B cell (primary cell): ENCODE measurements around the gene ARHGEF10L. TPM values are rescaled to one million over a fixed set of nuclear protein-coding genes. Genes with fewer than 3 reads are reported as not detected.

Source experiments
- ATAC-seq: fragments of 200-7000 bp; cut with Tn5 transposase; one replicate; pipeline ENCODE4 v1.10.0; 2021; ENCODE audit warnings: low read depth, mild to moderate bottlenecking, moderate number of reproducible peaks, moderate library complexity
- CTCF ChIA-PET: fragments of 350-600 bp; sonication (Branson Sonifier 250); formaldehyde crosslinking; loops from one replicate; lab custom pipeline; 2021; ENCODE audit warnings: antibody characterized with exemption, inconsistent platforms; lab: Charles Lee
- POLR2A ChIA-PET: fragments of 350-600 bp; sonication (Branson Sonifier 250); formaldehyde crosslinking; loops from one replicate; lab custom pipeline; 2021; ENCODE audit warnings: antibody characterized with exemption; lab: Charles Lee
- DNase-seq: peaks from one replicate; pipeline ENCODE4 v3.0.0; 2013
- H2AFZ ChIP-seq: 2 replicates; pipeline ENCODE4 v1.6.1; 2012; ENCODE audit warnings: mild to moderate bottlenecking, low read depth, low read length; ENCODE audit not compliant: insufficient read depth, poor library complexity, severe bottlenecking
- H3K27ac ChIP-seq, 2 donors: 1 replicate in 1 of 2; 2 replicates in 1 of 2; pipeline ENCODE4 v1.5.1; 2012 to 2013; ENCODE audit warnings: low read length in 2 of 2, mild to moderate bottlenecking in 2 of 2, moderate library complexity in 1 of 2
- H3K27me3 ChIP-seq, 4 experiments: fragments of 200-600 bp in 1 of 4; sonication (generic) in 1 of 4; replicated peaks in 1 of 4; 1 replicate in 2 of 4; 2 replicates in 2 of 4; pipeline versions ENCODE4 v1.6.1 to v1.7.0; 2013 to 2016; ENCODE audit warnings: low read length in 3 of 4, mild to moderate bottlenecking in 2 of 4, mixed read lengths in 1 of 4, moderate library complexity in 1 of 4; ENCODE audit not compliant: insufficient read depth in 4 of 4, control insufficient read depth in 3 of 4; ENCODE audit errors: control extremely low read depth in 1 of 4
- H3K36me3 ChIP-seq, 2 experiments: replicated peaks in 1 of 2; 1 replicate in 1 of 2; 2 replicates in 1 of 2; pipeline versions ENCODE4 v1.6.1 to v1.7.1; 2013; ENCODE audit warnings: low read length in 1 of 2; ENCODE audit not compliant: insufficient read depth in 2 of 2, control insufficient read depth in 1 of 2; ENCODE audit errors: control extremely low read depth in 1 of 2, extremely low read depth in 1 of 2
- H3K4me1 ChIP-seq, 2 donors: fragments of 200-600 bp in 1 of 2; sonication (generic) in 1 of 2; 1 replicate in 1 of 2; 2 replicates in 1 of 2; pipeline versions ENCODE4 v1.5.1 to v1.6.1; 2013 to 2017; ENCODE audit warnings: low read length in 2 of 2; ENCODE audit not compliant: control insufficient read depth in 2 of 2, insufficient read depth in 2 of 2
- H3K4me2 ChIP-seq: replicated peaks from 2 replicates; pipeline ENCODE3; 2012; ENCODE audit warnings: mild to moderate bottlenecking, low read depth, low read length; ENCODE audit not compliant: poor library complexity, severe bottlenecking
- H3K4me3 ChIP-seq, 5 experiments: fragments of 200-600 bp in 1 of 5; sonication (generic) in 1 of 5; 1 replicate in 3 of 5; 2 replicates in 2 of 5; pipeline versions ENCODE4 v1.5.1 to v1.7.0; 2011 to 2016; ENCODE audit warnings: low read length in 4 of 5, mild to moderate bottlenecking in 4 of 5, low read depth in 2 of 5, control low read depth in 1 of 5, moderate library complexity in 1 of 5; ENCODE audit not compliant: insufficient read depth in 1 of 5; ENCODE audit errors: control extremely low read depth in 1 of 5, extremely low read depth in 1 of 5
- H3K79me2 ChIP-seq: fragments of 200-600 bp; sonication (generic); one replicate; pipeline ENCODE4 v1.6.0; 2016; ENCODE audit warnings: low read length; ENCODE audit not compliant: control insufficient read depth, insufficient read depth
- H3K9ac ChIP-seq: fragments of 200-600 bp; sonication (generic); 2 replicates; pipeline ENCODE4 v1.6.1; 2017; ENCODE audit warnings: mild to moderate bottlenecking, low read length, moderate library complexity
- H3K9me3 ChIP-seq, 3 donors: one replicate each; pipeline versions ENCODE4 v1.6.1 to v1.7.1; 2013; ENCODE audit warnings: low read length in 2 of 3; ENCODE audit not compliant: control insufficient read depth in 2 of 3, insufficient read depth in 1 of 3; ENCODE audit errors: control extremely low read depth in 1 of 3
- H4K20me1 ChIP-seq: 2 replicates; pipeline ENCODE4 v1.6.0; 2012; ENCODE audit warnings: mild to moderate bottlenecking, low read length; ENCODE audit not compliant: insufficient read depth, control insufficient read depth, poor library complexity, severe bottlenecking
- H3K27ac Mint-ChIP-seq: one replicate; pipeline ENCODE4 v1.8.0; 2021; ENCODE audit warnings: mixed read lengths
- H3K27me3 Mint-ChIP-seq: one replicate; pipeline ENCODE4 v1.8.0; 2021; ENCODE audit warnings: mixed read lengths
- H3K4me1 Mint-ChIP-seq: one replicate; pipeline ENCODE4 v1.8.0; 2021; ENCODE audit warnings: mixed read lengths
- H3K4me3 Mint-ChIP-seq: one replicate; pipeline ENCODE4 v1.8.0; 2021; ENCODE audit warnings: mixed read lengths
- H3K9me3 Mint-ChIP-seq: one replicate; pipeline ENCODE4 v1.8.0; 2022; ENCODE audit warnings: mixed read lengths; ENCODE audit not compliant: insufficient read depth
- EZH2 ChIP-seq: IDR thresholded peaks from 2 replicates; pipeline ENCODE4 v1.6.1; 2012; ENCODE audit warnings: borderline replicate concordance, low read depth, mild to moderate bottlenecking, moderate library complexity, low read length; ENCODE audit not compliant: insufficient read depth, poor library complexity, severe bottlenecking
- WGBS: methylation state at CpG from one replicate; pipeline ENCODE4 v1.1.5; 2013; ENCODE audit warnings: missing lambda C conversion rate; ENCODE audit not compliant: insufficient coverage; 5-methylcytosine and 5-hydroxymethylcytosine counted together
- intact Hi-C: fragments of 100-400 bp; cut with micrococcal nuclease; formaldehyde crosslinking; loops from one replicate; pipeline ENCODE4 v1.10.0; 2022
- polyA plus RNA-seq: library from polyadenylated mRNA; depleted of rRNA; stranded (reverse); fragments of >200 nt; gene quantifications from 2 replicates; pipeline ENCODE4 v1.2.3, GENCODE V29; 2012
- total RNA-seq, 2 donors: library from RNA; stranded (reverse); fragments of 120-200 nt in 1 of 2; gene quantifications; 1 replicate in 1 of 2; 2 replicates in 1 of 2; pipeline versions ENCODE4 v1.2.3 to v1.2.4, GENCODE V29; 2013 to 2022
- TF ChIP-seq, protein P1 (sequence below): fragments of 200-600 bp; IDR thresholded peaks from one replicate; pipeline ENCODE4 v1.8.0; 2022; ENCODE audit warnings: antibody characterized with exemption, mild to moderate bottlenecking

Gene ARHGEF10L
- total and polyA plus RNA-seq, 2 donors (not counting 1 experiment from before 2014, with no cell fraction given): 2.0 to 4.9 TPM

- intact Hi-C loops: no loop called here
- no peaks in the 10 kb centered on the region for H4K20me1 ChIP-seq
- Mint-ChIP-seq H3K27me3 (peaks cover 22% of the 10 kb centered on the region), H3K4me3 (no peak overlapping the region), H3K4me1 (no peaks in the 10 kb centered on the region), H3K27ac (no peak overlapping the region), H3K9me3 (no peaks in the 10 kb centered on the region)
- TF ChIP-seq, protein P1, sequence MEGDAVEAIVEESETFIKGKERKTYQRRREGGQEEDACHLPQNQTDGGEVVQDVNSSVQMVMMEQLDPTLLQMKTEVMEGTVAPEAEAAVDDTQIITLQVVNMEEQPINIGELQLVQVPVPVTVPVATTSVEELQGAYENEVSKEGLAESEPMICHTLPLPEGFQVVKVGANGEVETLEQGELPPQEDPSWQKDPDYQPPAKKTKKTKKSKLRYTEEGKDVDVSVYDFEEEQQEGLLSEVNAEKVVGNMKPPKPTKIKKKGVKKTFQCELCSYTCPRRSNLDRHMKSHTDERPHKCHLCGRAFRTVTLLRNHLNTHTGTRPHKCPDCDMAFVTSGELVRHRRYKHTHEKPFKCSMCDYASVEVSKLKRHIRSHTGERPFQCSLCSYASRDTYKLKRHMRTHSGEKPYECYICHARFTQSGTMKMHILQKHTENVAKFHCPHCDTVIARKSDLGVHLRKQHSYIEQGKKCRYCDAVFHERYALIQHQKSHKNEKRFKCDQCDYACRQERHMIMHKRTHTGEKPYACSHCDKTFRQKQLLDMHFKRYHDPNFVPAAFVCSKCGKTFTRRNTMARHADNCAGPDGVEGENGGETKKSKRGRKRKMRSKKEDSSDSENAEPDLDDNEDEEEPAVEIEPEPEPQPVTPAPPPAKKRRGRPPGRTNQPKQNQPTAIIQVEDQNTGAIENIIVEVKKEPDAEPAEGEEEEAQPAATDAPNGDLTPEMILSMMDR: no peak
- no peak for TF ChIP-seq EZH2
- DNase-seq (no peak), ATAC-seq (no peak)
- POLR2A ChIA-PET: no interaction called here
- no peaks in the 10 kb centered on the region for H3K9me3 ChIP-seq
- H3K4me3 ChIP-seq: no peak overlapping the region
- H3K4me1 ChIP-seq: no peaks in the 10 kb centered on the region
- H3K27me3 ChIP-seq: peaks cover 0 to 10% (median 0%) of the 10 kb centered on the region in 4 experiments
- no peak overlapping the region for H3K9ac ChIP-seq
- WGBS: 56% methylated on average over 2 of the region's 2 CpGs
- no peaks in the 10 kb centered on the region for H3K36me3 ChIP-seq
- no peak overlapping the region for H3K27ac ChIP-seq
- no peak overlapping the region for H2AFZ ChIP-seq
- CTCF ChIA-PET: no interaction called here
- no peak overlapping the region for H3K4me2 ChIP-seq
- no peaks in the 10 kb centered on the region for H3K79me2 ChIP-seq
Measured at GRCh38 chr1:17524645-17525044, 14.9 kb upstream of the ARHGEF10L start.

- ATAC-seq (no peak), DNase-seq (no peak)
- H3K4me1 Mint-ChIP-seq: peaks cover 5% of the 10 kb centered on the region
- H3K27me3 ChIP-seq: peaks cover 0 to 11% (median under 1%) of the 10 kb centered on the region in 4 experiments
- intact Hi-C loops: no loop called here
- TF ChIP-seq EZH2: no peak
- TF ChIP-seq, protein P1: no peak
- H3K9me3 Mint-ChIP-seq: no peaks in the 10 kb centered on the region
- 94% methylated on average over 3 of the region's 4 CpGs for WGBS
- H3K27me3 Mint-ChIP-seq: peaks cover 20% of the 10 kb centered on the region
- no peak overlapping the region for H2AFZ ChIP-seq
- no peak overlapping the region for H3K4me3 Mint-ChIP-seq
- H3K27ac ChIP-seq: no peak overlapping the region
- POLR2A ChIA-PET: no interaction called here
- peaks cover 0 to 3% of the 10 kb centered on the region in 2 donors for H3K4me1 ChIP-seq
- H4K20me1 ChIP-seq: no peaks in the 10 kb centered on the region
- no peaks in the 10 kb centered on the region for H3K9me3 ChIP-seq
- H3K4me2 ChIP-seq: no peak overlapping the region
- no peak overlapping the region for H3K4me3 ChIP-seq
- H3K9ac ChIP-seq: no peak overlapping the region
- H3K36me3 ChIP-seq: no peaks in the 10 kb centered on the region
- CTCF ChIA-PET: no interaction called here
- H3K27ac Mint-ChIP-seq: no peak overlapping the region
- H3K79me2 ChIP-seq: no peaks in the 10 kb centered on the region
Measured at GRCh38 chr1:17525996-17526686, 13.4 kb upstream of the ARHGEF10L start.
